Cardiac atrium fibroblast (primary cell): ENCODE data around the gene MCL1. TPM values are rescaled to one million over a fixed set of nuclear protein-coding genes. Genes with fewer than 3 reads are reported as not detected.

Experiments used
- total RNA-seq: library from RNA; depleted of rRNA; stranded (reverse); fragments of >200 nt; gene quantifications from 2 replicates; pipeline ENCODE4 v1.2.3, GENCODE V29; 2015

The MCL1 gene
- 224 and 236 TPM in 2 replicates for total RNA-seq

GRCh38 chr1:150579110-150579944 is at the start of gene MCL1:
MCL1 (minus strand) TSS chr1:150579610; CDS start chr1:150579530, 80 bp downstream.

DNA sequence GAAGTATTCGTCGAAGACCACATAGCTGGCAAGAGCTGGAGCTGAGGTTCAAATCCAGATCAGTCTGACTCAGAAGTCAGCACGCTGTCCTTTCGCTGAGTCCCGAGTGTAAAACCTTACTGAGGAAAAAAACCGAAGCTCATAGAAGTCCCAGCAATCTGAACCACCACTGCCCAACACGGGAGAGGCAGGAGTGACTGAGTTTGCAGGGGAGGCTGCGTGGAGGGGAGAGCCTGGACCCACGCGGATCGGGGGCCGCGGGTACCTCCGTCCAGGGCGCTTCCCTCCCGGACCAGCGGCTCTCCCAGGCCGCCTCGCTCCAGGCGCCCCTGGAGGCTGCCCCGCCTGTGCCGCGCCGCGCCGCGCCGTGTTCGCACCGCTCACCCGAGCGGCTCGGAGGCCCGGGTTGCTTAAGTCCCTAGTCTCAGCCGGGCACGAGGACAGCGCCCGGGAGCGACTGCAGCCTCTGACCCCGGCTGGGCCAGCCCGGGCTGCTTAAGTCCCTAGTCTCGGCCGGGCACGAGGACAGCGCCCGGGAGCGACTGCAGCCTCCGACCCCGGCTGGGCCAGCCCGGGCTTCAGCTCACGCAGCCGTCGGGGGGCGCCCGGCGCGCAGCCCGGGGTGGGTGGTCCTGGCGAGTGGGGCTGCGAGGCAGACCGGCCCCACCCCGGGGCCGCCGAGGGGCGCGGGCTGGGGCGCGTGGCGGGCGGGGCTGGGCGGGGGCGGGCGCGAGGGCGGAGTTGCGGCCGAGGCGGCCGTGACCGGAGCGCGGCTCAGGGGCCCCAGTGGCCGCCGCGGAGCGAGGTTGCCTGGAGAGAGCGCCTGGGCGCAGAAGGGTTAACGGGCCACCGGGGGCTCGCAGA is 30.5 kb downstream of the MCL1 start, which contains the start of gene ADAMTSL4:
TSS of gene ADAMTSL4 (plus strand) at position 777 of the 864 bp plus-strand sequence. CDS start 2,881 bp downstream, outside the sequence.

Other genes with a start within 250 kb of the MCL1 start
- gene RPRD2, start 215.5 kb downstream of the MCL1 start, total RNA-seq = 6.0 and 7.3 TPM in 2 replicates
- gene TARS2, start 92.2 kb downstream of the MCL1 start, total RNA-seq = 10.9 and 15.9 TPM in 2 replicates
- gene ECM1, start 71.5 kb downstream of the MCL1 start, total RNA-seq = 20.6 and 54.5 TPM in 2 replicates
- not detected in 2 replicates for gene FALEC, start 63.9 kb downstream of the MCL1 start, total RNA-seq
- gene ADAMTSL4, start 30.2 kb downstream of the MCL1 start, total RNA-seq = 9.4 and 25.8 TPM in 2 replicates
- 64.6 and 207 TPM in 2 replicates for gene ENSA, start 50.0 kb upstream of the MCL1 start, total RNA-seq
- gene GOLPH3L, start 117.5 kb upstream of the MCL1 start, total RNA-seq = 12.8 and 33.4 TPM in 2 replicates
- gene HORMAD1, start 141.3 kb upstream of the MCL1 start, total RNA-seq = not detected in 2 replicates
- 2.0 and 3.1 TPM in 2 replicates for gene CTSS, start 186.2 kb upstream of the MCL1 start, total RNA-seq
- 13.8 and 18.4 TPM in 2 replicates for gene CTSK, start 228.7 kb upstream of the MCL1 start, total RNA-seq